Upper lobe of left lung (tissue), 4 donors: ENCODE data around the gene CAPN7.

Experiments
- CTCF ChIP-seq, 6 experiments: fragments of 450-650 bp in 4 of 6; fragments of 200-600 bp in 2 of 6; sonication (generic) in 2 of 6; IDR thresholded peaks; one replicate each; pipeline ENCODE4 v1.5.1; 2016 to 2019; ENCODE audit warnings: antibody characterized with exemption in 6 of 6
- EP300 ChIP-seq, 4 donors: sonication (generic); formaldehyde crosslinking; IDR thresholded peaks; one replicate each; pipeline ENCODE4 v1.5.1; 2017; ENCODE audit warnings: antibody characterized with exemption in 4 of 4, control low read depth in 2 of 4
- POLR2A ChIP-seq, 4 donors: fragments of 450-650 bp; IDR thresholded peaks; one replicate each; pipeline ENCODE4 v1.5.1; 2016 to 2017; ENCODE audit warnings: antibody characterized with exemption in 4 of 4, mild to moderate bottlenecking in 2 of 4

DNA sequence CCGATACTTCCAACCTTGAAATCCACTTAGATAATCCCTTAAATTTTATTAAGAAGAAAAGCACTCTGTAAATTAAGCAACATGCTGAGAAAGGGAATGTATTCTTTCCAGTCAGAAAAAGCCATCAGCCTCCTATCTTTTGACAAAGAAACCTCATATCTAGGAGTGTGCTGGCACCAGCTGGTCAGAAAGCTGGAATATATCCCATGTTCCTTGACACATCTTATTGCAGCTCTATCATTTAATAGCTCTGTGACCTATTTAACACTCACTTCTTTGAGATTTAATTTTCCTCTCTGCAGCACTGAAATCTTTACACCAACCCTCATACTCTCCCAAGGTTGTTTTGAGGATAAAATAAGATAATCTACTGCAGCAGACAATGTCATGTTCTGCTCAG lies 30.4 kb upstream of the CAPN7 start:
- TF ChIP-seq POLR2A (IDR thresholded peaks at IDR 0.05) (no peak), CTCF (IDR thresholded peaks at IDR 0.05) (no peak), EP300 (IDR thresholded peaks at IDR 0.05) (no peak)
